ENCODE measurements around the gene TPK1.
"Not testable (repeated sequence)": the region's sequence is repeated elsewhere in the genome, so short reads cannot be mapped to it uniquely, and the experiment has no call there.

Gene TPK1

DNA sequence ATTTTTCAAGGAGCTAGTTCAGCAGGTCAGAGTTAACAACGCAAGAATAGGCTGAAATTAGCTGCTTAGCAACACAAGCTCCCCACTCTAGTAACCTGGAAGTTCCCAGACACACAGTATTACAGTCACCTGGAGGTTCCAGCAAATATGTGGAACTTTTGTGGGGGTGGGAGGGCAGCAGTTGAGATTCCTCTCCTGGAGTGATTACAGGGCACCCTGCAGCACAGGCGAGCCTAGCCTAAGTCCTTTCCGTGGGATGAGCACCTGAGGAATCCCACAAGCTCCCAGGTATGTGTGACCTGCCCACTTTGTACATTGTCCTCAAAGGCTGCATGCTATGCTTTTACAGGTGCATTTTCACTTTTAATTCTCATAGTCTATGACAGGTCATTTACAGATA is 13.6 kb downstream of the TPK1 start:
- H3K9me3 ChIP-seq (ENCODE audit: control insufficient read depth, insufficient read depth, low read length), result no peaks in the 10 kb centered on the region
- no peak overlapping the region for H3K27ac ChIP-seq (ENCODE audit: low read depth, low read length)
- H3K4me1 ChIP-seq (ENCODE audit: control insufficient read depth, insufficient read depth, low read length), result peaks cover 15% of the 10 kb centered on the region; the same call in 1 of the 2 replicates
- no peak overlapping the region for H3K4me3 ChIP-seq (ENCODE audit: low read depth, low read length)
- no peaks in the 10 kb centered on the region for H3K36me3 ChIP-seq (ENCODE audit: control insufficient read depth, insufficient read depth, low read length)
- no peak overlapping the region for H3K9ac ChIP-seq (ENCODE audit: low read depth, low read length)
- H3K27me3 ChIP-seq (ENCODE audit: control insufficient read depth, insufficient read depth, low read length), result no peaks in the 10 kb centered on the region

DNA sequence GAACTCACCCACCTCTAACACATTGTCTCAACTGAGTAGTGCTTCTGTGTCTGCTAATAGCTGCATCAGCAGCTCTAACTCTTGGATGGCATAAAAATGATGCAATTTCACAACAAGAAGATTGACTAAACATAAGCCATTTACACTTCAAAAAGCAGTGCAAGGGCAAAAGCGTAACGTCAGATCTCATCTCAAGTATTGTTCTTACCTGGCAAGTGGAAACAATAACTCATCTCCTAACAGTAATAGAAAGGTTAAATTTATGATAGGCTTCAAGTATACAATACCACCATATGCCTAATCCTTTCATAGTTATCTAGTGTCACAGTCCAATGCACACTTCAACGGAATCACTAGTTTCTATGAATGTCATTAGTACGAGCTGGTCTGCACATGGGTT is 14.8 kb downstream of the TPK1 start:
- Histone ChIP-seq H3K27me3 (ENCODE audit: control insufficient read depth, insufficient read depth, low read length) (no peaks in the 10 kb centered on the region), H3K9me3 (ENCODE audit: control insufficient read depth, insufficient read depth, low read length) (no peaks in the 10 kb centered on the region), H3K4me1 (ENCODE audit: control insufficient read depth, insufficient read depth, low read length) (peaks cover 10% of the 10 kb centered on the region; the same call in 1 of the 2 replicates), H3K9ac (ENCODE audit: low read depth, low read length) (no peak overlapping the region), H3K27ac (ENCODE audit: low read depth, low read length) (no peak overlapping the region), H3K36me3 (ENCODE audit: control insufficient read depth, insufficient read depth, low read length) (no peaks in the 10 kb centered on the region), H3K4me3 (ENCODE audit: low read depth, low read length) (no peak overlapping the region)

DNA sequence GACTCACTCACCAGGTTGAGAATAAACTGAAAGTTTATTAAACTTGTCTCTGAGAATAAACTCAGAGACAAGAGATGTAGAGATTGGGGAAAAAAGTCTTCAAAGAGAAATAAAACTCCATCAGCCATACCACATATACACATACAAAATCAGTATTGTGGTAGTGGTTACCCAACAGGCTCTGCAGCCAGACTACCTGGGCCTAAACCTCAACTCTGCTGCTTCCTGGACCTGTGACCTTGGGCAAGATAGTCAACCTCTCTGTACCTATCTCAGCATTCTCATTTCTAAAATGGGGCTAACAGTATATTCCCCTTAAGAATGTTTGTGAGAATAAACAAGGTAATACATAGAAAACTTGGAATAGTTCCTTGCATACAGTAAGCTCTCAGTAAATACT is 15.3 kb downstream of the TPK1 start:
- Histone ChIP-seq H3K9me3 (ENCODE audit: control insufficient read depth, insufficient read depth, low read length) (no peaks in the 10 kb centered on the region), H3K4me3 (ENCODE audit: low read depth, low read length) (no peak overlapping the region), H3K36me3 (ENCODE audit: control insufficient read depth, insufficient read depth, low read length) (no peaks in the 10 kb centered on the region), H3K9ac (ENCODE audit: low read depth, low read length) (no peak overlapping the region), H3K4me1 (ENCODE audit: control insufficient read depth, insufficient read depth, low read length) (peaks cover 7% of the 10 kb centered on the region; the same call in 1 of the 2 replicates), H3K27me3 (ENCODE audit: control insufficient read depth, insufficient read depth, low read length) (no peaks in the 10 kb centered on the region), H3K27ac (ENCODE audit: low read depth, low read length) (no peak overlapping the region)

DNA sequence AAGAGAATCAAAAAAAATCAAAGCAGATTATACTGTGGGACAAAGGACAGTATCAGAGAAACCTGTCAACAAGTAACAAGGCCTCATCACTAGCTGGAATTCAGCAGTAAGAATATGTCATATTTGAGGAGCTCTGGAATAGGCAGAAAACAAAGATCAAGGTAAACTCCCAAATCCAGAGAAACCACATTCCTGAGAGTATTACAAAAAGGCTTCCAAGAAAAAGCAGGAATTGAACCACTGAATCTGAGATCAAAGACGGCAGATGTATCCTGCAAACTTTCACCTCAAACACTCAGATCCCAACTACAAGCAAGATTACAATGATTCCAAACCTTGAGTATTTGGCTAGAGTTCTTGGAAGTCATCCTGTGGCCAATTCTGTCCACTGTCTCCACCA is 16.3 kb downstream of the TPK1 start:
- H3K9ac ChIP-seq (ENCODE audit: low read depth, low read length), result no peak overlapping the region
- H3K4me3 ChIP-seq (ENCODE audit: low read depth, low read length), result no peak overlapping the region
- no peaks in the 10 kb centered on the region for H3K36me3 ChIP-seq (ENCODE audit: control insufficient read depth, insufficient read depth, low read length)
- H3K9me3 ChIP-seq (ENCODE audit: control insufficient read depth, insufficient read depth, low read length), result no peaks in the 10 kb centered on the region
- H3K27ac ChIP-seq (ENCODE audit: low read depth, low read length), result no peak overlapping the region
- peaks cover 7% of the 10 kb centered on the region; the same call in 1 of the 2 replicates for H3K4me1 ChIP-seq (ENCODE audit: control insufficient read depth, insufficient read depth, low read length)
- no peaks in the 10 kb centered on the region for H3K27me3 ChIP-seq (ENCODE audit: control insufficient read depth, insufficient read depth, low read length)

DNA sequence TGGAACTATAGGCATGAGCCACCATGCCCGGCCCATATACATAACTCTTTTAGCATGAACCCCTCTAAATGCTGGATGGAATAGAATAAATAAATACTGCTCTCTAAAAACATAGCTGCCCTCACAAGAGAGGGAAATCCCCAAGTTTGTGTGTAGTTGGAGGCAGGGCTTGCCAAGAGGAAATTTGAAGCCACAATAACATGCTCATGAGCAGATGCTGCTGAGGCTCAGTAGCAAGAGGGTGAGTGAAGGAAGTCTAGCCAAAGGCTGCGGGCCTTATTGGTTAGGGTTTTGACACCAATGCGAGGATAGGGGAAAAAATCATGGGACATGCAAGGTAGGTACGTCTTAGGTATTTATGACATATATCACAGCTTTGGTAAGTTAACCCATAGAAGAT is 17.3 kb downstream of the TPK1 start:
- 0 out of 2 replicates have a peak, but pooled peaks cover 4% of the 10 kb centered on the region for H3K4me1 ChIP-seq (ENCODE audit: control insufficient read depth, insufficient read depth, low read length)
- H3K36me3 ChIP-seq (ENCODE audit: control insufficient read depth, insufficient read depth, low read length), result no peaks in the 10 kb centered on the region
- H3K27me3 ChIP-seq (ENCODE audit: control insufficient read depth, insufficient read depth, low read length), result no peaks in the 10 kb centered on the region
- H3K27ac ChIP-seq (ENCODE audit: low read depth, low read length), result no peak overlapping the region
- no peak overlapping the region for H3K9ac ChIP-seq (ENCODE audit: low read depth, low read length)
- H3K4me3 ChIP-seq (ENCODE audit: low read depth, low read length), result no peak overlapping the region
- H3K9me3 ChIP-seq (ENCODE audit: control insufficient read depth, insufficient read depth, low read length), result no peaks in the 10 kb centered on the region

DNA sequence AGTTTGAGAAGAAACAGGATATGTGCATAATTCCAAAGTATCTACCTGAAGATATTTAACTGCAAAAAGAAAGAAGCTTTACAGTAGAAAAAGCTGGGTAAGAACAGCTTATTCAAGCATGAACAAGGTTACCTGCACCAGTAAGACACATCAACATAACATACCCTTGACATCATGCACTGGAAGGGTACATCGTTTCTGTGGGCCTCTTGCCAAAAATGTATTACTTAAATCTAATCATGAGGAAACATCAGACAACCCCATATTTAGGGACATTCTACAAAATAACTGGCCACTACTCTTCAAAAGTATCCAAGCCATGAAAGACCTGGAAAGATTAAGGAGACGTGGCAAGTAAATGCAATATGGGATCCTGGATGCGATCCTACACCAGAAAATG is 18.9 kb downstream of the TPK1 start:
- no peaks in the 10 kb centered on the region for H3K4me1 ChIP-seq (ENCODE audit: control insufficient read depth, insufficient read depth, low read length)
- H3K27ac ChIP-seq (ENCODE audit: low read depth, low read length), result no peak overlapping the region
- no peak overlapping the region for H3K4me3 ChIP-seq (ENCODE audit: low read depth, low read length)
- H3K9me3 ChIP-seq (ENCODE audit: control insufficient read depth, insufficient read depth, low read length), result no peaks in the 10 kb centered on the region
- H3K9ac ChIP-seq (ENCODE audit: low read depth, low read length), result no peak overlapping the region
- H3K27me3 ChIP-seq (ENCODE audit: control insufficient read depth, insufficient read depth, low read length), result no peaks in the 10 kb centered on the region
- no peaks in the 10 kb centered on the region for H3K36me3 ChIP-seq (ENCODE audit: control insufficient read depth, insufficient read depth, low read length)

DNA sequence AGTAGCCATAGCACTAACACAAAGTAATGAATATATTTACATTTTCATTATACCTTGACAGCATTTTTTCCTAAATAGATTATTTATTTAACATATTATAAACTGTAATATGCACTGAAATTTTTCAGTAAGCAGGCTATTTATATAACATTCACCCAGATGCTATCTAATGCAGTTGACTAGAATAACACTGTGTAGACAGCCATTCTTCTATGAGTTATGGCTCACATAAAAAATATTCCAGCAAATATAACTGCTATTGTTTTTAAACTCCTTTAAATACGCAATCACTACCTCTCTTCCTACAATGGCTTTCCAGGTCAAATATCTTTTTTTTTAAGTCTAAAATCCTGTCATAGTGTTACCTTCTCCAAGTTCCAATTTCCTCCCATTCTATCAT is 21.6 kb downstream of the TPK1 start:
- Histone ChIP-seq H3K27ac (ENCODE audit: low read depth, low read length) (no peak overlapping the region), H3K27me3 (ENCODE audit: control insufficient read depth, insufficient read depth, low read length) (no peaks in the 10 kb centered on the region), H3K9me3 (ENCODE audit: control insufficient read depth, insufficient read depth, low read length) (no peaks in the 10 kb centered on the region), H3K36me3 (ENCODE audit: control insufficient read depth, insufficient read depth, low read length) (no peaks in the 10 kb centered on the region), H3K4me1 (ENCODE audit: control insufficient read depth, insufficient read depth, low read length) (no peaks in the 10 kb centered on the region), H3K4me3 (ENCODE audit: low read depth, low read length) (no peak overlapping the region), H3K9ac (ENCODE audit: low read depth, low read length) (no peak overlapping the region)

DNA sequence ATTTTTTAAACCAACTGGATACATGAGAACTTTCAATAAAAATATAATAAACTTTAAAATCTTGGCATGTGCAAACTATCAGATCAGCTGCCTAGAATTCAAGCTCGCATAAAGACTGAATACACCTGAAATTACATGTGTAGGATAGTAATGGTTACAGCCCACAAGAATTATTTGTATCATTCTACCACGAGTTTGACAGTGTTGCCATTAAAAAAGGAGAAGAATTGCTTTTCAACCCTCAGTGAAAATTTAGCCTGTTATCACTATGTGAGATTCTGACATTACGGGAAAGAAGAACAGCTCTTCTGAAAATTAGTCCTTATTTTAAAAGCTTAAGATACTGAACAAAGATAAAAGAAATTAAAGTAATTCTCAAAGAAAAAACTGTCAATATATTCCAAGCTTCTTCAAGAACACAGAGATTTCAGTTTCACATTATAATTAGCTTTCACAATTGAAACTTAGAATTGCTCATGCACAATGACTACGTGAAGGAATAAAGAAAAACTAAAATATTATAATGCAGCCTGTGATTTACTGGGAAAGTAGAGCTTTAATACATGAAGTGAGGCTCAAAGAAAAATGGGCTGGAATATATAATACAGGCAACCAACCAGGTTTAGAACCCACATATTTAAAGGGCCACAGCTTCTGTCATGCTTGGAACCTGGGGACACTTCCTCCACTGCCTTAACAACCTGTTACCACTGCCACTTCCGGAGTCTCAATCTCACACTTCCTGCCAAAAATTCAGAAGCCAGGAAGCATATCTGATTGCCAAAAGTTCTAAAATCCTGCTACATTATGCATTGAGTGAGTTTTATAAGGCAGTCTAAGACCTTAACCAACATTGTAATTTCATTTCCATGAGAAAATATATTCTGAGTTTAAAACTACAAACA is 23.2 kb downstream of the TPK1 start:
- Histone ChIP-seq H3K27ac (ENCODE audit: low read depth, low read length) (no peak overlapping the region), H3K4me3 (ENCODE audit: low read depth, low read length) (no peak overlapping the region), H3K27me3 (ENCODE audit: control insufficient read depth, insufficient read depth, low read length) (no peaks in the 10 kb centered on the region), H3K9ac (ENCODE audit: low read depth, low read length) (no peak overlapping the region), H3K36me3 (ENCODE audit: control insufficient read depth, insufficient read depth, low read length) (no peaks in the 10 kb centered on the region), H3K9me3 (ENCODE audit: control insufficient read depth, insufficient read depth, low read length) (no peaks in the 10 kb centered on the region), H3K4me1 (ENCODE audit: control insufficient read depth, insufficient read depth, low read length) (no peaks in the 10 kb centered on the region)

DNA sequence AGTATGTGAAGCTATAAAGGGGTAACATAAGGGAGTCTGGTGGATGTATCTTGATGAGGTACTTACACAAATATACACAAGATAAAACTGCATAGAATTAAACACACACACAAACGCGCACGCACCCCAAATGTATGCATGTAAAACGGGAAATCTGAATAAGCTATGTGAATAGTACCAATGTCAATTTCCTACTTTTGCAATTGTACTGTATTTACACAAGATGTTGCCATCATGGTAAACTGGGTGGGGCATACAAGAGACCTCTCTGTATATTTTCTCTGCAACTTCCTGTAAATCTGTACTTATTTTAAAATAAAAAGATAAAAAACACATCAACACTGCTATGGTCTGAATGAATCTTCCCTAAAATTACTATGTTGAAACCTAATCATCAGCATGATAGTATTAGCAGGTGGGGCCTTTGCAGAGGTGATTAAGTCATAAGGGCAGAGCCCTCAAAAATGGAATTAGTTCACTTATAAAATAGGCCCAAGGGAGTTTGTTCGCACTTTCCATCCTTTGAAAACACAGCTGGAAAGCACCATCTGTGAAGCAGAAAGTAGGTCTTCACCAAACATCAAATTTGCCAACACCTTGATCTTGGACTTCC is 30.1 kb downstream of the TPK1 start:
- Histone ChIP-seq H3K4me3 (ENCODE audit: low read depth, low read length) (no peak overlapping the region), H3K4me1 (ENCODE audit: control insufficient read depth, insufficient read depth, low read length) (no peaks in the 10 kb centered on the region), H3K27me3 (ENCODE audit: control insufficient read depth, insufficient read depth, low read length) (no peaks in the 10 kb centered on the region), H3K9me3 (ENCODE audit: control insufficient read depth, insufficient read depth, low read length) (no peaks in the 10 kb centered on the region), H3K27ac (ENCODE audit: low read depth, low read length) (no peak overlapping the region), H3K9ac (ENCODE audit: low read depth, low read length) (no peak overlapping the region), H3K36me3 (ENCODE audit: control insufficient read depth, insufficient read depth, low read length) (no peaks in the 10 kb centered on the region)

DNA sequence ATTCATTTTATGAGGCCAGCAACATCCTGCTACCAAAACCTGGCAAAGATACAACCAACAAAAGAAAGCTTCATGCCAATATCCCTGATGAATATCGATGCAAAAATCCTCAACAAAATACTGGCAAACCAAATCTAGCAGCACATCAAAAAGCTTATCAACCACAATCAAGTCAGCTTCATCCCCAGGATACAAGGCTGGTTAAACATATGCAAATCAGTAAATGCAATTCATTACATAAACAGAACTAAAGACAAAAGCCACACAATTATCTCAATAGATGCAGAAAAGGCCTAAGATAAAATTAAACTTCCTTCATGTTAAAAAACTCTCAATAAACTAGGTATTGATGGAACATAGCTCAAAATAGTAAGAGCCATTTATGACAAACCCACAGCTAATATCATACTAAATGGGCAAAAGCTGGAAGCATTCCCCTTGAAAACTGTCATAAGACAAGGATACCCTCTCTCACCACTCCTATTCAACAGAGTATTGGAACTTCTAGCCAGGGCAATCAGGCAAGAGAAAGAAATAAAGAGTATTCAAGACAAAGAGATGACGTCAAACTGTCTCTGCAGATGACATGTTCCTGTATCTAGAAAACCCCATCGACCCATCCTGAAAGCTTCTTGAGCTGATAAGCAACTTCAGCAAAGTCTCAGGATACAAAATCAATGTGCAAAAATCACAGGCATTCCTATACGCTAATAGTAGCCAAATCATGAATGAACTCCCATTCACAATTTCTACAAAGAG is 35.0 kb downstream of the TPK1 start:
- not testable (repeated sequence) for H3K27me3 ChIP-seq (ENCODE audit: control insufficient read depth, insufficient read depth, low read length); H3K36me3 ChIP-seq (ENCODE audit: control insufficient read depth, insufficient read depth, low read length); H3K4me1 ChIP-seq (ENCODE audit: control insufficient read depth, insufficient read depth, low read length); H3K9me3 ChIP-seq (ENCODE audit: control insufficient read depth, insufficient read depth, low read length); H3K4me3 ChIP-seq (ENCODE audit: low read depth, low read length); H3K27ac ChIP-seq (ENCODE audit: low read depth, low read length); H3K9ac ChIP-seq (ENCODE audit: low read depth, low read length)

DNA sequence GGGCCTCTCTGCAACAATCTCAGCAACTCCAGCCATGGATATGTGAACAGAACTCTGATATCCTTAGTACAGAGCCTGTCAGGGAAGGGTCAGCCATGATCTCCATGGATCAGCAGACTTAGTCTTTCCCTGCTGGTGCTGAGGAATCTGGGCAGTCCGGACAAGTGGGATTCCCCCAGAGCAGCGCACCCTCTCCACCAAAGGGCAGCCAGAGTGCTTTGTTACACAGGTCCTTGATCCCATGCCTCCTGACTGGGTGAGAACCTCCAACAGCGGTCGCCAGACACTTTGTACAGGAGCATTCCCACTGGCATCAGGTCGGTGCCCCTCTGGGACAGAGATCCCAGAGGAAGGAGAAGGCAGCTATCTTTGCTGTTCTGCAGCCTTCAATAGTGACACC is 38.9 kb downstream of the TPK1 start:
- Histone ChIP-seq H3K4me3 (ENCODE audit: low read depth, low read length) (no peak overlapping the region), H3K27me3 (ENCODE audit: control insufficient read depth, insufficient read depth, low read length) (no peaks in the 10 kb centered on the region), H3K9ac (ENCODE audit: low read depth, low read length) (no peak overlapping the region), H3K9me3 (ENCODE audit: control insufficient read depth, insufficient read depth, low read length) (no peaks in the 10 kb centered on the region; the same call in 1 of the 2 replicates), H3K36me3 (ENCODE audit: control insufficient read depth, insufficient read depth, low read length) (no peaks in the 10 kb centered on the region), H3K27ac (ENCODE audit: low read depth, low read length) (no peak overlapping the region), H3K4me1 (ENCODE audit: control insufficient read depth, insufficient read depth, low read length) (no peaks in the 10 kb centered on the region)

All from HUES48 (cell line).